H9 (cell line): Measurements from ENCODE around the gene UNC5B. TPM values are rescaled to one million over a fixed set of nuclear protein-coding genes. Genes with fewer than 3 reads are reported as not detected.

Experiments used
- DNase-seq: peaks from one replicate; pipeline ENCODE4 v3.0.0-alpha.2; 2017
- H2AFZ ChIP-seq: one replicate; pipeline ENCODE4 v1.6.1; 2013; ENCODE audit warnings: mild to moderate bottlenecking, low read length, control low read depth, moderate library complexity
- H2AK5ac ChIP-seq: 2 replicates; pipeline ENCODE4 v1.6.1; 2013; ENCODE audit warnings: low read length, control low read depth, mixed read lengths; ENCODE audit not compliant: insufficient read length
- H2BK120ac ChIP-seq: one replicate; pipeline ENCODE4 v1.6.1; 2013; ENCODE audit warnings: low read depth, mild to moderate bottlenecking, low read length, control low read depth, inconsistent platforms; ENCODE audit not compliant: poor library complexity, severe bottlenecking
- H2BK12ac ChIP-seq: 2 replicates; pipeline ENCODE4 v1.6.1; 2013; ENCODE audit warnings: low read length, control low read depth, mixed read lengths, low read depth; ENCODE audit not compliant: insufficient read length
- H2BK15ac ChIP-seq: 2 replicates; pipeline ENCODE4 v1.6.1; 2013; ENCODE audit warnings: low read depth, low read length, control low read depth
- H2BK20ac ChIP-seq: one replicate; pipeline ENCODE4 v1.6.1; 2013; ENCODE audit warnings: low read depth, mild to moderate bottlenecking, low read length, control low read depth, inconsistent platforms; ENCODE audit not compliant: poor library complexity, severe bottlenecking
- H2BK5ac ChIP-seq: 2 replicates; pipeline ENCODE4 v1.6.1; 2013; ENCODE audit warnings: low read length, control low read depth, mixed read lengths; ENCODE audit not compliant: insufficient read length
- H3K14ac ChIP-seq: 2 replicates; pipeline ENCODE4 v1.6.1; 2013; ENCODE audit warnings: low read length, control low read depth; ENCODE audit not compliant: insufficient read depth
- H3K18ac ChIP-seq: 2 replicates; pipeline ENCODE4 v1.6.1; 2013; ENCODE audit warnings: low read depth, mild to moderate bottlenecking, mixed read lengths, low read length, control low read depth; ENCODE audit not compliant: insufficient read length
- H3K23ac ChIP-seq: 2 replicates; pipeline ENCODE4 v1.6.1; 2013; ENCODE audit warnings: low read length, control low read depth, mixed read lengths, low read depth; ENCODE audit not compliant: insufficient read length
- H3K23me2 ChIP-seq: 2 replicates; pipeline ENCODE4 v1.6.1; 2013; ENCODE audit warnings: low read depth, mild to moderate bottlenecking, mixed read lengths, low read length, control low read depth; ENCODE audit not compliant: insufficient read length, poor library complexity, severe bottlenecking
- H3K27ac ChIP-seq: 2 replicates; pipeline ENCODE4 v1.5.1; 2013; ENCODE audit warnings: low read length, control low read depth, mixed read lengths, low read depth; ENCODE audit not compliant: insufficient read length
- H3K27me3 ChIP-seq: 2 replicates; pipeline ENCODE4 v1.6.1; 2013; ENCODE audit warnings: low read length, control low read depth, inconsistent platforms; ENCODE audit not compliant: insufficient read depth
- H3K4ac ChIP-seq: 2 replicates; pipeline ENCODE4 v1.6.1; 2013; ENCODE audit warnings: low read depth, mild to moderate bottlenecking, control low read depth, inconsistent platforms, low read length, moderate library complexity
- H3K4me1 ChIP-seq: 2 replicates; pipeline ENCODE4 v1.6.1; 2013; ENCODE audit warnings: low read length, control low read depth, inconsistent platforms; ENCODE audit not compliant: insufficient read depth
- H3K4me2 ChIP-seq: 2 replicates; pipeline ENCODE4 v1.6.1; 2013; ENCODE audit warnings: low read length, control low read depth, mixed read lengths; ENCODE audit not compliant: insufficient read length, insufficient read depth
- H3K56ac ChIP-seq: 2 replicates; pipeline ENCODE4 v1.6.1; 2013; ENCODE audit warnings: low read depth, mild to moderate bottlenecking, mixed read lengths, low read length, control low read depth; ENCODE audit not compliant: insufficient read length
- H3K79me1 ChIP-seq: 2 replicates; pipeline ENCODE4 v1.6.1; 2013; ENCODE audit warnings: low read depth, mild to moderate bottlenecking, moderate library complexity, low read length, control low read depth, inconsistent platforms; ENCODE audit not compliant: insufficient read depth, poor library complexity, severe bottlenecking
- H3K79me2 ChIP-seq: 2 replicates; pipeline ENCODE4 v1.6.1; 2013; ENCODE audit warnings: low read length, control low read depth, inconsistent platforms; ENCODE audit not compliant: insufficient read depth
- H3K9ac ChIP-seq: 2 replicates; pipeline ENCODE4 v1.6.1; 2013; ENCODE audit warnings: low read length, control low read depth, mixed read lengths; ENCODE audit not compliant: insufficient read length; ENCODE audit errors: extremely low read depth
- H3K9me3 ChIP-seq: one replicate; pipeline ENCODE4 v1.6.1; 2013; ENCODE audit warnings: low read depth, low read length, inconsistent platforms; ENCODE audit not compliant: control insufficient read depth
- H3T11ph ChIP-seq: one replicate; pipeline ENCODE4 v1.6.1; 2013; ENCODE audit warnings: mild to moderate bottlenecking, low read length, control low read depth, inconsistent platforms
- H4K20me1 ChIP-seq: one replicate; pipeline ENCODE4 v1.6.1; 2013; ENCODE audit not compliant: control insufficient read depth, insufficient read length, insufficient read depth
- H4K5ac ChIP-seq: 2 replicates; pipeline ENCODE4 v1.6.1; 2013; ENCODE audit warnings: low read depth, mild to moderate bottlenecking, mixed read lengths, low read length, control low read depth; ENCODE audit not compliant: insufficient read length
- H4K8ac ChIP-seq: replicated peaks from 2 replicates; pipeline ENCODE4 v1.6.1; 2013; ENCODE audit warnings: low read length, control low read depth, mixed read lengths, low read depth; ENCODE audit not compliant: insufficient read length
- H4K91ac ChIP-seq: 2 replicates; pipeline ENCODE4 v1.6.1; 2013; ENCODE audit warnings: low read depth, mild to moderate bottlenecking, moderate library complexity, mixed read lengths, low read length, control low read depth; ENCODE audit not compliant: insufficient read length
- H3K27ac Mint-ChIP-seq, 3 experiments: 2 replicates in 2 of 3; 3 replicates in 1 of 3; pipeline ENCODE4 v1.8.0; 2020 to 2021; ENCODE audit warnings: mixed read lengths in 3 of 3, mild to moderate bottlenecking in 1 of 3, moderate library complexity in 1 of 3
- H3K27me3 Mint-ChIP-seq: 2 replicates; pipeline ENCODE4 v1.8.0; 2021; ENCODE audit warnings: low read depth, mild to moderate bottlenecking, moderate library complexity, mixed read lengths
- H3K36me3 Mint-ChIP-seq, 3 experiments: 2 replicates in 2 of 3; 3 replicates in 1 of 3; pipeline ENCODE4 v1.8.0; 2020 to 2021; ENCODE audit warnings: low read depth in 3 of 3, mixed read lengths in 3 of 3; ENCODE audit not compliant: insufficient read depth in 1 of 3
- H3K4me1 Mint-ChIP-seq, 2 experiments: 2 replicates each; pipeline ENCODE4 v1.8.0; 2020; ENCODE audit warnings: mixed read lengths in 2 of 2
- H3K4me3 Mint-ChIP-seq, 2 experiments: 2 replicates in 1 of 2; 3 replicates in 1 of 2; pipeline ENCODE4 v1.8.0; 2020 to 2021; ENCODE audit warnings: mild to moderate bottlenecking in 2 of 2, mixed read lengths in 2 of 2, moderate library complexity in 1 of 2
- H3K9me3 Mint-ChIP-seq, 2 experiments: 2 replicates in 1 of 2; 3 replicates in 1 of 2; pipeline ENCODE4 v1.8.0; 2020; ENCODE audit warnings: mild to moderate bottlenecking in 2 of 2, mixed read lengths in 2 of 2, moderate library complexity in 1 of 2
- WGBS: extraction: QIAGEN DNeasy Blood & Tissue Kit; methylation state at CpG from one replicate; pipeline ENCODE4 v1.1.7; 2013; ENCODE audit warnings: missing lambda C conversion rate, low lambda C conversion rate, mixed read lengths; ENCODE audit not compliant: insufficient read length; ENCODE audit errors: extremely low coverage; 5-methylcytosine and 5-hydroxymethylcytosine counted together
- total RNA-seq: library from RNA; stranded (reverse); gene quantifications from 2 replicates; pipeline ENCODE4 v1.2.1, GENCODE V29; 2021
- TF ChIP-seq, protein P1 (sequence below): fragments of 200-600 bp; sonication (generic); conservative IDR thresholded peaks from 3 replicates; pipeline ENCODE4 v1.8.0; 2021; ENCODE audit warnings: antibody characterized with exemption, mild to moderate bottlenecking

UNC5B gene
- total RNA-seq, 1 experiment from 2014 or later: 28.4 TPM

DNA sequence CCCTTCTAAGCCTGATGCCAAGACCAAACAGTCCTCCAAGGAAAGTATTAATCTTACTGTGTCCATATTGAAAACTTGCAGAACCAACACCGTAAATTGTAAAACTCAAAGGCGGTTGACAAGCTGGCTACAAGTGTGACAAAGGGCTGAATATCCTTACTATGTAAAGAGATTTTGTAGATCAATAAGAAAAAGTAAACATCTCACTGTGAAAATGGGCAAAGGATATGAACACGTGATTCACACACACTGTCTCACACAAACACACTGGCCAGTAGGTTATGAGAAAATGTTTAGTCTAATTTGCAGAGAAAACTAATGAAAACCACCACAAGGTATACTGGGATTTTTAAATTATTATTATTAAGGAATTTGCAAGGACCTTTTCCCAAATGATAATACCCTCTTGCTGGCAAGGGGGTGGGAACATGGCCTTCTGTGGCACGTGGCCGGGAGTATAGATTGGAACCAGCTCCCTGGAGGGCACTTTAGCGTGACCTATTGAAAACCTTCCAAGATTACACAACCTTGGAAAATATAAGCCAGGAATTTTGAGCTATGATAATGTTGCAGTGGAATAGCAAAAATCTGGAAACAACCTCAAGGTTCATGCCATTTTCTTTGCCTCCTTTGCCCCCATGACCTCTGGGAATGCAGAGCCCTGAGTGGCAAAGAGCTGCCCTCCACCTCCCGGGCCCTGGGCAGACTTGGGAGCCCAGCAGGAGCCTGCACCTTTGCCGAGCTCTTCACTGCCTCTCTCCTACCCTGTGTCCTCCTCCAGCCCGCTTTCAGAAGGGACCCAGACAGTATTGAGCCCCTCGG lies 80.5 kb downstream of the UNC5B start:
- H3T11ph ChIP-seq: no peak overlapping the region
- H3K4ac ChIP-seq: no peak overlapping the region
- H3K4me1 Mint-ChIP-seq: no peaks in the 10 kb centered on the region
- no peak overlapping the region for H2BK5ac ChIP-seq
- no peaks in the 10 kb centered on the region for H3K27me3 ChIP-seq
- H3K9me3 Mint-ChIP-seq: no peaks in the 10 kb centered on the region
- no peak overlapping the region for H3K27ac ChIP-seq
- no peak overlapping the region for H3K14ac ChIP-seq
- H3K79me2 ChIP-seq: no peaks in the 10 kb centered on the region
- no peak overlapping the region for H2BK12ac ChIP-seq
- H3K56ac ChIP-seq: no peak overlapping the region
- H3K23ac ChIP-seq: no peak overlapping the region
- H4K91ac ChIP-seq: no peak overlapping the region
- no peaks in the 10 kb centered on the region for H3K79me1 ChIP-seq
- H4K5ac ChIP-seq: no peak overlapping the region
- no peak overlapping the region for H2BK120ac ChIP-seq
- H3K18ac ChIP-seq: no peak overlapping the region
- H3K4me2 ChIP-seq: no peak overlapping the region
- H3K27ac Mint-ChIP-seq: peak overlapping the region in 2 of 3 experiments; percentile 76 to 78; a peak in 1 of 7 replicates
- no peaks in the 10 kb centered on the region for H4K20me1 ChIP-seq
- H2BK15ac ChIP-seq: no peak overlapping the region
- H4K8ac ChIP-seq: no peak overlapping the region
- H3K36me3 Mint-ChIP-seq: peaks cover 23 to 71% (median 57%) of the 10 kb centered on the region in 3 experiments; a peak in 6 of 7 replicates
- H2BK20ac ChIP-seq: no peak overlapping the region
- no CpG with 5 or more reads among the region's 10 CpGs for WGBS
- no peak overlapping the region for H3K4me3 Mint-ChIP-seq
- H3K4me1 ChIP-seq: no peaks in the 10 kb centered on the region
- H3K9ac ChIP-seq: no peak overlapping the region
- no peaks in the 10 kb centered on the region; the same call in 1 of the 2 replicates for H3K27me3 Mint-ChIP-seq
- no peak overlapping the region for H2AK5ac ChIP-seq
- H3K23me2 ChIP-seq: no peaks in the 10 kb centered on the region
- H2AFZ ChIP-seq: no peak overlapping the region
- DNase-seq: no peak
- no peaks in the 10 kb centered on the region for H3K9me3 ChIP-seq
- TF ChIP-seq, protein P1, sequence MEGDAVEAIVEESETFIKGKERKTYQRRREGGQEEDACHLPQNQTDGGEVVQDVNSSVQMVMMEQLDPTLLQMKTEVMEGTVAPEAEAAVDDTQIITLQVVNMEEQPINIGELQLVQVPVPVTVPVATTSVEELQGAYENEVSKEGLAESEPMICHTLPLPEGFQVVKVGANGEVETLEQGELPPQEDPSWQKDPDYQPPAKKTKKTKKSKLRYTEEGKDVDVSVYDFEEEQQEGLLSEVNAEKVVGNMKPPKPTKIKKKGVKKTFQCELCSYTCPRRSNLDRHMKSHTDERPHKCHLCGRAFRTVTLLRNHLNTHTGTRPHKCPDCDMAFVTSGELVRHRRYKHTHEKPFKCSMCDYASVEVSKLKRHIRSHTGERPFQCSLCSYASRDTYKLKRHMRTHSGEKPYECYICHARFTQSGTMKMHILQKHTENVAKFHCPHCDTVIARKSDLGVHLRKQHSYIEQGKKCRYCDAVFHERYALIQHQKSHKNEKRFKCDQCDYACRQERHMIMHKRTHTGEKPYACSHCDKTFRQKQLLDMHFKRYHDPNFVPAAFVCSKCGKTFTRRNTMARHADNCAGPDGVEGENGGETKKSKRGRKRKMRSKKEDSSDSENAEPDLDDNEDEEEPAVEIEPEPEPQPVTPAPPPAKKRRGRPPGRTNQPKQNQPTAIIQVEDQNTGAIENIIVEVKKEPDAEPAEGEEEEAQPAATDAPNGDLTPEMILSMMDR: no peak
